Measurements from ENCODE around the gene MZT2B. TPM values are rescaled to one million over a fixed set of nuclear protein-coding genes. Genes with fewer than 3 reads are reported as not detected.
"Not testable (repeated sequence)": the region's sequence is repeated elsewhere in the genome, so short reads cannot be mapped to it uniquely, and the experiment has no call there.

MZT2B gene
- polyA plus RNA-seq, 1 donor from 2014 or later, result 257 TPM

GRCh38 chr2:130142396-130143265, 39.4 kb upstream of the MZT2B start:
- H3K36me3 ChIP-seq (ENCODE audit: insufficient read depth, low read length); H3F3A ChIP-seq (ENCODE audit: insufficient read depth, low read length, poor library complexity, severe bottlenecking); H3K9me3 ChIP-seq (ENCODE audit: low read length); H3K9me2 ChIP-seq (ENCODE audit: insufficient read depth, low read length); H3K4me3 ChIP-seq (ENCODE audit: low read length); H3K79me2 ChIP-seq (replicated peaks; ENCODE audit: insufficient read depth, low read length); H4K20me1 ChIP-seq (ENCODE audit: insufficient read depth); H2AFZ ChIP-seq (ENCODE audit: low read depth, low read length); H3K9ac ChIP-seq (ENCODE audit: low read length); H3K27ac ChIP-seq (ENCODE audit: low read length); H3K4me2 ChIP-seq (ENCODE audit: low read length); H3K27me3 ChIP-seq (ENCODE audit: insufficient read depth, low read depth, low read length): not testable (repeated sequence)

- H3K27me3 ChIP-seq (ENCODE audit: insufficient read depth, low read depth, low read length); H3K79me2 ChIP-seq (replicated peaks; ENCODE audit: insufficient read depth, low read length); H3F3A ChIP-seq (ENCODE audit: insufficient read depth, low read length, poor library complexity, severe bottlenecking); H3K9me2 ChIP-seq (ENCODE audit: insufficient read depth, low read length); H3K4me2 ChIP-seq (ENCODE audit: low read length); H3K9me3 ChIP-seq (ENCODE audit: low read length); H4K20me1 ChIP-seq (ENCODE audit: insufficient read depth); H3K36me3 ChIP-seq (ENCODE audit: insufficient read depth, low read length); H3K9ac ChIP-seq (ENCODE audit: low read length); H3K4me3 ChIP-seq (ENCODE audit: low read length); H3K27ac ChIP-seq (ENCODE audit: low read length); H2AFZ ChIP-seq (ENCODE audit: low read depth, low read length): not testable (repeated sequence)
These were observed 38.6 kb upstream of the MZT2B start for GRCh38 chr2:130143266-130144039.

GRCh38 chr2:130145006-130145414, 37.1 kb upstream of the MZT2B start, which contains the start of gene CCDC74B:
Gene CCDC74B, minus strand, starts transcription at chr2:130145112. Its CDS starts 116 bp downstream, at chr2:130144996.
- H3K27me3 ChIP-seq (ENCODE audit: insufficient read depth, low read depth, low read length); H3K9me3 ChIP-seq (ENCODE audit: low read length); H3F3A ChIP-seq (ENCODE audit: insufficient read depth, low read length, poor library complexity, severe bottlenecking); H3K36me3 ChIP-seq (ENCODE audit: insufficient read depth, low read length); H3K4me2 ChIP-seq (ENCODE audit: low read length); H4K20me1 ChIP-seq (ENCODE audit: insufficient read depth); H3K79me2 ChIP-seq (replicated peaks; ENCODE audit: insufficient read depth, low read length); H2AFZ ChIP-seq (ENCODE audit: low read depth, low read length); H3K27ac ChIP-seq (ENCODE audit: low read length); H3K9me2 ChIP-seq (ENCODE audit: insufficient read depth, low read length): not testable (repeated sequence)
- TF ChIP-seq CTCF (IDR thresholded peaks at IDR 0.05; ENCODE audit: poor library complexity, severe bottlenecking), result peak; percentile 18
- H3K9ac ChIP-seq (ENCODE audit: low read length), result peak within 1 kb of the TSS; percentile 44
- peak within 1 kb of the TSS; percentile 56 for H3K4me3 ChIP-seq (ENCODE audit: low read length)

GRCh38 chr2:130148515-130148914, 33.5 kb upstream of the MZT2B start:
- H3F3A ChIP-seq (ENCODE audit: insufficient read depth, low read length, poor library complexity, severe bottlenecking); H3K27ac ChIP-seq (ENCODE audit: low read length); H3K9ac ChIP-seq (ENCODE audit: low read length); H3K79me2 ChIP-seq (replicated peaks; ENCODE audit: insufficient read depth, low read length); H3K9me2 ChIP-seq (ENCODE audit: insufficient read depth, low read length); H2AFZ ChIP-seq (ENCODE audit: low read depth, low read length); H3K4me2 ChIP-seq (ENCODE audit: low read length); H3K9me3 ChIP-seq (ENCODE audit: low read length); H3K36me3 ChIP-seq (ENCODE audit: insufficient read depth, low read length); H3K4me3 ChIP-seq (ENCODE audit: low read length); H4K20me1 ChIP-seq (ENCODE audit: insufficient read depth); H3K27me3 ChIP-seq (ENCODE audit: insufficient read depth, low read depth, low read length): not testable (repeated sequence)
